GM12864 (cell line): Measurements from ENCODE around the gene FAP.

Source experiments
- DNase-seq: peaks from one replicate; pipeline ENCODE4 v3.0.0-alpha.2; 2011; ENCODE audit warnings: low read depth
- H3K4me3 ChIP-seq: 2 replicates; pipeline ENCODE4 v1.5.1; 2011; ENCODE audit warnings: mild to moderate bottlenecking, low read depth, low read length, control low read depth
- CTCF ChIP-seq: IDR thresholded peaks from 2 replicates; pipeline ENCODE4 v1.5.1; 2011; ENCODE audit warnings: low read depth, mild to moderate bottlenecking, moderate library complexity, low read length, control low read depth, inconsistent platforms; ENCODE audit errors: missing control alignments

FAP gene

GRCh38 chr2:162243715-162244114 is 470 bp upstream of the FAP start:
- TF ChIP-seq CTCF, result no peak

GRCh38 chr2:162242586-162243280 is 512 bp downstream of the FAP start:
- no peak overlapping the region for H3K4me3 ChIP-seq
- no peak for DNase-seq
- no peak for TF ChIP-seq CTCF

More at GRCh38 chr2:162243715-162244114, 470 bp upstream of the FAP start:
- H3K4me3 ChIP-seq, result no peak overlapping the region
- no peak for DNase-seq

GRCh38 chr2:162241571-162241970 is 1.7 kb downstream of the FAP start:
- H3K4me3 ChIP-seq, result no peak overlapping the region
- no peak for DNase-seq
- no peak for TF ChIP-seq CTCF

- no peak for DNase-seq
- H3K4me3 ChIP-seq, result no peak overlapping the region
- no peak for TF ChIP-seq CTCF
These were observed 8.4 kb downstream of the FAP start for GRCh38 chr2:162234620-162235462.

- no peak for DNase-seq
- TF ChIP-seq CTCF, result no peak
- H3K4me3 ChIP-seq, result no peak overlapping the region
These were observed 10.0 kb downstream of the FAP start for GRCh38 chr2:162233197-162233596.

GRCh38 chr2:162232671-162233070 is 10.6 kb downstream of the FAP start:
- DNase-seq, result no peak
- no peak overlapping the region for H3K4me3 ChIP-seq
- TF ChIP-seq CTCF, result no peak
